Epithelial cell of esophagus (primary cell): Measurements from ENCODE around the gene ADAM30.
"Not testable (repeated sequence)": the region's sequence is repeated elsewhere in the genome, so short reads cannot be mapped to it uniquely, and the experiment has no call there.

Experiments
- DNase-seq: peaks from one replicate; pipeline ENCODE4 v3.0.0; 2010; ENCODE audit warnings: low read depth
- H3K4me3 ChIP-seq: 2 replicates; pipeline ENCODE4 v1.5.1; 2011; ENCODE audit warnings: mild to moderate bottlenecking, low read length, control low read depth
- CTCF ChIP-seq: IDR thresholded peaks from 2 replicates; pipeline ENCODE4 v1.5.1; 2011; ENCODE audit warnings: low read depth, mild to moderate bottlenecking, low read length, control low read depth, inconsistent platforms; ENCODE audit not compliant: insufficient read depth; ENCODE audit errors: missing control alignments

Gene ADAM30

GRCh38 chr1:119858126-119858525, 38.2 kb downstream of the ADAM30 start:
- no peak for DNase-seq
- TF ChIP-seq CTCF: no peak
- H3K4me3 ChIP-seq: no peak overlapping the region

- DNase-seq: no peak
- no peak for TF ChIP-seq CTCF
- no peak overlapping the region for H3K4me3 ChIP-seq
These were observed 43.2 kb downstream of the ADAM30 start for GRCh38 chr1:119853155-119853554.

- DNase-seq, H3K4me3 ChIP-seq: not testable (repeated sequence)
- TF ChIP-seq CTCF: peak; percentile 25
These were observed 52.1 kb downstream of the ADAM30 start for GRCh38 chr1:119844206-119844605.
